Thoracic aorta (tissue), 2 donors: ENCODE results near the gene ZBED3. TPM values are rescaled to one million over a fixed set of nuclear protein-coding genes. Genes with fewer than 3 reads are reported as not detected.
A peak's percentile ranks its signal among the peaks of the same experiment; 100 is the strongest.

Experiments used
- ATAC-seq: fragments of 150-250 bp; one replicate; pipeline ENCODE4 v1.8.0; 2017; ENCODE audit warnings: low read depth; ENCODE audit not compliant: insufficient number of reproducible peaks, low FRiP score
- DNase-seq: peaks from one replicate; pipeline ENCODE4 v3.0.0-alpha.2; 2020; ENCODE audit warnings: low spot score
- H3K27ac ChIP-seq, 2 donors: fragments of 200-600 bp; sonication (generic); 1 replicate in 1 of 2; 2 replicates in 1 of 2; pipeline ENCODE4 v1.5.1; 2016; ENCODE audit warnings: mild to moderate bottlenecking in 2 of 2, moderate library complexity in 2 of 2
- H3K27me3 ChIP-seq: fragments of 200-600 bp; sonication (generic); replicated peaks from 2 replicates; pipeline ENCODE4 v1.6.0; 2016; ENCODE audit warnings: mild to moderate bottlenecking; ENCODE audit not compliant: insufficient read depth
- H3K36me3 ChIP-seq: fragments of 200-600 bp; sonication (generic); one replicate; pipeline ENCODE4 v1.5.1; 2016
- H3K4me1 ChIP-seq, 2 donors: fragments of 200-600 bp; sonication (generic); 1 replicate in 1 of 2; 2 replicates in 1 of 2; pipeline versions ENCODE4 v1.5.1 to v1.6.0; 2016; ENCODE audit warnings: low read depth in 2 of 2, mild to moderate bottlenecking in 1 of 2; ENCODE audit not compliant: control insufficient read depth in 1 of 2
- H3K4me3 ChIP-seq: fragments of 200-600 bp; sonication (generic); 2 replicates; pipeline ENCODE4 v1.5.1; 2016; ENCODE audit warnings: mild to moderate bottlenecking
- H3K9me3 ChIP-seq: fragments of 200-600 bp; sonication (generic); 2 replicates; pipeline ENCODE4 v1.5.1; 2016
- total RNA-seq, 2 donors: library from RNA; depleted of rRNA; stranded (reverse); fragments of >200 nt; gene quantifications; one replicate each; pipeline versions ENCODE4 v1.1.0 to v1.2.3, GENCODE V29; 2016
- TF ChIP-seq, protein P1 (sequence below): fragments of 200-600 bp; sonication (generic); IDR thresholded peaks from one replicate; pipeline ENCODE4 v1.5.1; 2019; ENCODE audit warnings: antibody characterized with exemption

ZBED3 gene
- total RNA-seq, 2 donors from 2014 or later, result 4.4 to 6.2 TPM

DNA sequence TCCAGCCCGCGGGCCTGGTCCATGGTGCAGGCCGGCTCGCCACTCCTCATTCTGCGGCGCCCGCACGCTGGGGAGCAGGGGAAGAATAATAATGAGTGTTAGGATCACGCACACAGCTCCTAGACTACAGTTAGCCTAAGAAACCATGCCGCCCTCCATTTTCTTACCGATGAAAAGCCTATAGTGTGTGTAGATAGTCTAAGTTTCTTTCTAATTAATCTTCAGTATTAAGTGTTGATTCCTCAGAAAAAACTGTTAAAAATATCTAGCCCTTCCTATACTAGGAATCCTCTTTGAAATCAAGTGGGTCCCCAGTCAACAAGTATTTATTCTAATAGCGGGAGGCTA, 9.3 kb downstream of the ZBED3 start:
- Histone ChIP-seq H3K36me3 (no peaks in the 10 kb centered on the region), H3K4me1 (no peaks in the 10 kb centered on the region), H3K27ac (no peak overlapping the region), H3K4me3 (peak overlapping the region; percentile 71), H3K9me3 (no peaks in the 10 kb centered on the region), H3K27me3 (no peaks in the 10 kb centered on the region)
- TF ChIP-seq, protein P1, sequence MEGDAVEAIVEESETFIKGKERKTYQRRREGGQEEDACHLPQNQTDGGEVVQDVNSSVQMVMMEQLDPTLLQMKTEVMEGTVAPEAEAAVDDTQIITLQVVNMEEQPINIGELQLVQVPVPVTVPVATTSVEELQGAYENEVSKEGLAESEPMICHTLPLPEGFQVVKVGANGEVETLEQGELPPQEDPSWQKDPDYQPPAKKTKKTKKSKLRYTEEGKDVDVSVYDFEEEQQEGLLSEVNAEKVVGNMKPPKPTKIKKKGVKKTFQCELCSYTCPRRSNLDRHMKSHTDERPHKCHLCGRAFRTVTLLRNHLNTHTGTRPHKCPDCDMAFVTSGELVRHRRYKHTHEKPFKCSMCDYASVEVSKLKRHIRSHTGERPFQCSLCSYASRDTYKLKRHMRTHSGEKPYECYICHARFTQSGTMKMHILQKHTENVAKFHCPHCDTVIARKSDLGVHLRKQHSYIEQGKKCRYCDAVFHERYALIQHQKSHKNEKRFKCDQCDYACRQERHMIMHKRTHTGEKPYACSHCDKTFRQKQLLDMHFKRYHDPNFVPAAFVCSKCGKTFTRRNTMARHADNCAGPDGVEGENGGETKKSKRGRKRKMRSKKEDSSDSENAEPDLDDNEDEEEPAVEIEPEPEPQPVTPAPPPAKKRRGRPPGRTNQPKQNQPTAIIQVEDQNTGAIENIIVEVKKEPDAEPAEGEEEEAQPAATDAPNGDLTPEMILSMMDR, result no peak
- no peak for DNase-seq
- no peak for ATAC-seq

DNA sequence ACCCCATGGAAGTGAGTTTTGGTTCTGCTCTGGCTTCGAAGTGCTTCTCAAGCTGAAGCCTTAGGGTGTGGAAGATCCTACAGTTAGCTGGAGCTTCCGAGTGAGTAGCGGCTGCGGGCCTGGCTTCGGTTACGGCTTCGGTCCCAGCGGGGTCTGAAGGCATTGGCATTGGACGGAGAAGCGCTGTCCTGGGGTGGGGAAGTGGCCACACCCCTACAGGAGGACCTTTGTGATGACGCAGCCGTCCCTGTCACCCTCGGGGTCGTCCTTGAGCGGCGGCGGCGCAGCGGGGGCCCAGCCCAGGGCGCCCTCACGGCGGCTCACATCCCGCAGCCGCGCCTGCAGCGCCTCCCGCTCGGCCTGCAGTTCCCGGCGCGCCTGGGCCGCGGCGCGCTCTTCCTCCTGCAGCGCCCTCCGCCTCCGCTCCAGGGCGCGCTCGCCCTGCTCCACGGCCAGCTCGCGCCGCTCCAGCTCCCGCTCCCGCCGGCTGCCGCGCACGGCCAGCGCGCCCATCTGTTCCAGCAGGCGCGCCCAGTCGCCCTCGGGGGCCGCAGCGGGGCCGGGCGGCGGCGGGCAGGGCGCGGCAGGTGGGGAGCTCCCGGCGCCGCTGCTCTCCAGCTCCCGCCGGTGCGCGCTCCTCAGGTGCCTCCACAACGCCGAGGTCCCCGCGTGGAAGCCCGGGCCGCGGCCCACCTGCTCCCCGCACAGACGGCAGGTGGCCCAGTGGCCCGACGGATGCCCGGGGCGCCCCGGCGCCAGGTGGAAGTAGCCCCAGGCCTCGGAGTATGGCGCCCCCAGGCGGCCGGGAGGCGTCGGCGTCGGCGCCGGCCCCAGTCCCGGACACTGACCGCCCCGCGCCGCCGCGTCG, 9.9 kb downstream of the ZBED3 start:
- peak; percentile 20 for ATAC-seq
- peak overlapping the region; percentile 71 for H3K4me3 ChIP-seq

DNA sequence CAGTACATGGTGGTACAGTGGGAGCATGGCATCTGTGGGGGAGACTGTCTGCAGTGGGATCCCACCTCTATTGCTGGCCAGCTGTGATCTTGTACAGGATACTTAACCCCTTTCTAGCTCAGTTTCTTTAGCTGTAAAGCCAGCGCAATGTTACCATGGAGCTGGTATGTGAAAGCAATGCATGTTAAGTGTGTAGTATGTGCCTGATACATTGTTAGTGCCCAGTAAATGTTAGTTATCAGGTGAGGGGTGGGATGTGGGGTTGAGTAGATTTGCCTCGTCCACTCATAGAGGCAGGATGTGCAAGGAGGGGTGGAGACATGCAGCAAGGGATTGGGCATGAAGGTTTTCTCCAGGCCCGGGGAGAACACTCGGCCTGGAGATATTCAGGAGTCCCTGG, 12.3 kb downstream of the ZBED3 start:
- Histone ChIP-seq H3K36me3 (no peaks in the 10 kb centered on the region), H3K9me3 (no peaks in the 10 kb centered on the region), H3K27me3 (no peaks in the 10 kb centered on the region), H3K4me1 (no peaks in the 10 kb centered on the region), H3K27ac (no peak overlapping the region), H3K4me3 (no peak overlapping the region)
- TF ChIP-seq, protein P1, result no peak
- no peak for DNase-seq
- no peak for ATAC-seq

More for the DNA sequence above, 9.9 kb downstream of the ZBED3 start:
- Histone ChIP-seq H3K27me3 (no peaks in the 10 kb centered on the region), H3K4me1 (no peaks in the 10 kb centered on the region), H3K9me3 (no peaks in the 10 kb centered on the region), H3K27ac (no peak overlapping the region), H3K36me3 (no peaks in the 10 kb centered on the region)
- TF ChIP-seq, protein P1, result peak; percentile 48
- DNase-seq, result no peak

DNA sequence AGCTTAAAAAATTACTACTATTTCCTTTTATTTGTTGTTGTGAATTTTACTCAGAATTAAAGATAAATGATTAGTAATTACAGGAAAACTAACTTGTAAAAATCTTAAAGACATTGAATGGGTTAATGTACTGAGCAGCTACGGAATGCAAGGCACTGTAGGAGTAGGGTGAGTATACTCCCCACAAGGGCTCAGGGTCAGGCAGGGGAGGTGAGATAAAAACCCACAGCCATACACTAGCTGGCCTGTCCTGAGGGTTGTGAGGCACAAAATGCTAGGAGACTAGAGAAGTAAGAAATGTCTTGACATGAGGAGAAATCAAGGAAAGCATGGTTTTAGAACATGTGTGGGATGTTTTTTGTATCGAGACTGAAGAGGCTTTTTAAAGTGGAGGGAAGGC, 13.4 kb downstream of the ZBED3 start:
- ATAC-seq (no peak), DNase-seq (no peak)
- TF ChIP-seq, protein P1, result no peak
- Histone ChIP-seq H3K9me3 (no peaks in the 10 kb centered on the region), H3K36me3 (no peaks in the 10 kb centered on the region), H3K4me1 (no peaks in the 10 kb centered on the region), H3K27me3 (no peaks in the 10 kb centered on the region), H3K4me3 (no peak overlapping the region), H3K27ac (no peak overlapping the region)

DNA sequence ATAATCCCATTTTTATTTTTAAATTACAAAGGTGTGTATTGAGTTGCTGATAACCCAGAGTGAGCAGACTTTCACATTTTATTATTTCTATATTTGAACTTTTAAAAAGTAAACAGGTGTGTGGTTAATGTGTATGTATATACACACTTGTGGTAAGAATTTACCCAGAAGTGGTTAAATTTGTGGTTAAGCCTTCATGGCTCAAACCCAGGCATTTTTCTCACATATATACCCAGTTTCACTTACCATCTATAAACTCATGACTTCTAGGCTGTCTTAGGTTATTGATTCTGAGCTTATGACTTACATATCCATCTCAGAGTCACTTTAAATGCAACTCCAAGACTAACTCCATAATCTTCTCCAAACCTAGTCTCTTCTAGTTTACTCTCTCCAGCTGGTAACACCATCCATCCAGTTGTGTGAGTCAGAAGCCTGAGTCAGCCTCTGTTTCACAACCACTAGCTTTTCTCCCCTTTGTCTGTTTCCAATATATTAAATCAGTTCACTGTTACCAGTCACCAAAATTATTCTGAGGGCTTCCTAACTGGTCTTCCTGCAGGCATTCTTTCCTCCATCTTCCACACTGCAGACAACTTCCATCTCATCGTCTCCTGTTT, 20.2 kb downstream of the ZBED3 start:
- no peaks in the 10 kb centered on the region for H3K4me1 ChIP-seq
- no peaks in the 10 kb centered on the region for H3K36me3 ChIP-seq
- ATAC-seq (no peak), DNase-seq (no peak)
- TF ChIP-seq, protein P1, result no peak
- no peak overlapping the region for H3K27ac ChIP-seq
- no peak overlapping the region for H3K4me3 ChIP-seq
- H3K27me3 ChIP-seq, result no peaks in the 10 kb centered on the region
- no peaks in the 10 kb centered on the region for H3K9me3 ChIP-seq
